Measurements from ENCODE around the gene PRELID2.
"Not testable (repeated sequence)": the region's sequence is repeated elsewhere in the genome, so short reads cannot be mapped to it uniquely, and the experiment has no call there.

Gene PRELID2

DNA sequence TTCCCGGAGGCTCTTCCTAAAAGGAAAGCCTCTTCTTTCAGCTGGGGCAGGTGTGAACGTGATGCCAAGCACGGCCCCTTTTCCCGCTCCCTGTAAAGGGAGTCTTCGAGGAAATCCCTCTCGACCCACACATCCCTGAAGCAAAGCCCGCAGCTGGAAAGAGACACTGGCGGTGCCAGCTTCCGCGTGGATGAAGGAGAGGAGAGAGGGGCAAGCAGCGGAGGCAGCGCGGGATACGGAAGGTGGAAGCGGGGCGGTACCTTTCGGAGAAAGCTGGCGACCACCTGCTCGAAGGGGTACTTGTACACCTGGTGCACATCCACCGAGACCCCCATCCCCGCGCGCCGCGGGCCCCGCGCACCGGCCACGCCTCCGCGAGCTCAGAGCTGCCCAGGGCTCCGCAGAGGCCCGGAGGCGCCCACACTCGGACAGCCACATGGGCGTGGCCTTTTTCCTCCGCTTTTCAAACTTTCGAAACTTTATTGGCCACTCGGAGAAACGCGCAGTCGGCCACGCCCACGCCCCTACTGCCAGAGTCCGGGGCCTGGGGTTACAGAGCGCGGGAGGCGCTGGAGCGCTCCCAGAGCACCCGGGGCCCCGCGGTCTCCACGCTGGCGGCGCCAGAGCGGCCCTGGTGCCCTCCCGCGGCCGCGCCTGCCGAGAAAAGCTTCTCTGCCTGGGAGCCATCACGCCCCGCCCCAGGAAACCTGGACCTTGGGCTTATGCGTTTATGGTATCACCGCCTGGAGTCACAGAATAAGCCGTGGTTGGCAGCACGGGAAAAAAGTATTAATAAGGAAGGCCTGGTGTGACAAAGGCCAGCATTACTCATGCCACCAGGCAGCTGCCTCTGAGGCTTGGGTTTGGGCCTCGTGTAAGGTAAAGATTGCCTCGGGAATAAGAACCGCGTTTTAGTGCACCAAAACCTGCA, at the start of gene PRELID2:
Gene PRELID2, minus strand, starts transcription at position 426 of the 931 bp plus-strand sequence. Its CDS starts 91 bp downstream, at position 335.
- DNase-seq (ENCODE audit: low read depth in 2 of 2): peak; percentile 64 to 67

DNA sequence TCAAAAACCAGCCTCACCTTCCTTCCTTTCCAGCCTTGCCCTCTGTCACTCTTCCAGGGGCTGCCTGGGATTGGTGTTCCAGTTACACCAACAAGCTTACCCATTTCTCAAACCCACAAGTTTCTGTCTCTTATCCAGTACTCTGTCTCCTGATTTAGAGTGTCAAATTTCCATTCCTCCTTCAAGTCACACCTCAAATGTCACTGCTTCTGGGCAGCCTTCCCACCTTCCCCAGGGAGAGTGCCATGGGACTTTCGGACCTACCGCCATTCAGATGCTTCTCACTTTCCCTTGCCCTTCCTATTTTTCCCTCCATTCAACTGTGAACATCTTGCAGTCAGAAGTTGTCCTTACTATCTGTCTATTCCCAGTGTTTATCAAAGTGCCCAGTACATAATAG, 39.6 kb upstream of the PRELID2 start:
- no peak for DNase-seq (ENCODE audit: low read depth in 2 of 2)

DNA sequence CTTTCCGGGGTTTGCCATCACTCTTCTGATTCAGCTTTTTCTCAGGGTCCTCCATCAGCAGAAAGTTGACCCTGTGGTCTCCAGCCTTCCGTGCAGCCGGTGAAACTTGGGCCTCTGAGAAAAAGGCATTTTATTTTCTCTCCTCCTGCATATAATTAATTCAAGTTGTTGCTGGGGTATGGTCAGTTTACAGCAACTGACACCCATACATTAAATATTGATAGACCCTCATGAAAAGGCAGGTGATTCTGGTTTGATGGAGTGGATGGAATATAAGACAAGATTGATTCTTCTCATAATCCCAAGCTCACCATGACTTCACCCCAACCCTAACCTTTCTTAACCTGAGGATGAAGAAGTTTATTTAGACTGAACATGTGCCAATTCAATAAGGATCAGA, 37.8 kb upstream of the PRELID2 start, which contains the start of gene GRXCR2:
Gene GRXCR2, minus strand, starts transcription at position 101 of the 400 bp plus-strand sequence. Its CDS starts 46 bp downstream, at position 55.
- no peak for DNase-seq (ENCODE audit: low read depth in 2 of 2)

DNA sequence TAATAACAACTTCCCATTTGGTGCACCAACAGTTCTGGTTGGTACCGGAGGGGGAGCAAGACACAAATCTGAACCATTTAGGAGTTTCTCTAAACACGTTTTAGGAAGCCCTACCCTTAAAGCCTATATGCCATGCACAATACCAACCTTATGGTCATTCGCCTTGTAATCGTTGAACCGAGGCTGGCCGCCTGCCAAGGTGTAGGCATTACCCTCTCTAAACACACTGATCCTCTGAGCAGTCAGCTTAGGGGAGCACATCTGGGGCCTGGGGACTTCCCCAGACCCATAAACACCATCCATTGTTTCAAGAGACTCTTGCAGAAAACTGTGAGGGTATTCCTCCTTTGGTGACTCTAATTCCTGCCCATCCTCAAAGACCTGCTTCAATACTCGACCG, 37.3 kb upstream of the PRELID2 start:
- no peak for DNase-seq (ENCODE audit: low read depth in 2 of 2)

DNA sequence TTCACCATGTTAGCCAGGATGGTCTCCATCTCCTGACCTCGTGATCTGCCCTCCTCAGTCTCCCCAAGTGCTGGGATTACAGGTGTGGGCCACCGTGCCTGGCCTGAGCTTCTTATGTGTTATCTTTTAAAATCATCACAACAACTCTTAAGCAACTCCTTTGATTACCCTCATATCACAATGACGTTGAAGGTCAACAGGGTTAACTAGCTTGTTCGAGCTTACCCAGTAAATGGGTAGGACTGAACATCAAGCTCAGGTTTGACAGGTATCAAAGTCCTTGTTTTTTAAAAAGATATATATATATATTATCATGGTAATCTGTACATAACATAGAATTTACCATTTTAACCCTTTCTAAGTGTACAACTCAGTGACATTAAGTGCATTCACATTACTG, 34.6 kb upstream of the PRELID2 start:
- DNase-seq (ENCODE audit: low read depth in 2 of 2): no peak

DNA sequence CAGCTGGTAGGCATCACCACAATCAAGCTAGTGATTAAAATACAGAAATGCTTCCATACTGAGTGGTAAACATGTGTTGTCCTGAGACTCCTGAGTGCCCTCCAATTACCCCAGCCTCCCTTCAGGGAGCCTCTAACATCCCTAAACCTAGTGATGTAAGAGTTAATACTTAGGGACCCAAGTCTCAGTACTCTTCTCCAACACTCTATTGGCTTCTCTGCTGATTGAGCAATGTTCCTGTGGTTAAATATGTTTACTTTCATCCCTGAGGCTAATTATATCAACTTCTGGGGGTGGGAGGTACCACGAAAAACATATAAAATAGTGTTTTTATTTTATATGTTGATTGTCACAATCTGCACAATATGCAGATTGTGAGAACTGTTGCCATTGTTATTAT, 32.7 kb upstream of the PRELID2 start:
- no peak for DNase-seq (ENCODE audit: low read depth in 2 of 2)

DNA sequence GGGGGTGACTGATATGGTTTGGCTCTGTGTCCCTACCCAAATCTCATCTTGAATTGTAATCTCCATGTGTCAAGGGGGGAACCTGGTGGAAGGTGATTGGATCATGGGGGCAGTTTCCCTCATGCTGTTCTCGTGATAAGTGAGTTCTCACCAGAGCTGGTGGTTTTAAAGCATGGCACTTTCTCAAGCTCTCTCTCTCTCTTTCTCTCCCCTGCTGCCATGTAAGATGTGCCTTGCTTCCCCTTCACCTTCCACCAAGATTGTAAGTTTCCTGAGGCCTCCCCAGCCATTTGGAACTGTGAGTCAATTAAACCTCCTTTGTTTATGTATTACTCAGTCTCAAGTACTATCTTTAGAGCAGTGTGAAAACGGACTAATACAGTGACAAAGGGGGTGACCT, 29.3 kb upstream of the PRELID2 start:
- not testable (repeated sequence) for DNase-seq (ENCODE audit: low read depth in 2 of 2)

DNA sequence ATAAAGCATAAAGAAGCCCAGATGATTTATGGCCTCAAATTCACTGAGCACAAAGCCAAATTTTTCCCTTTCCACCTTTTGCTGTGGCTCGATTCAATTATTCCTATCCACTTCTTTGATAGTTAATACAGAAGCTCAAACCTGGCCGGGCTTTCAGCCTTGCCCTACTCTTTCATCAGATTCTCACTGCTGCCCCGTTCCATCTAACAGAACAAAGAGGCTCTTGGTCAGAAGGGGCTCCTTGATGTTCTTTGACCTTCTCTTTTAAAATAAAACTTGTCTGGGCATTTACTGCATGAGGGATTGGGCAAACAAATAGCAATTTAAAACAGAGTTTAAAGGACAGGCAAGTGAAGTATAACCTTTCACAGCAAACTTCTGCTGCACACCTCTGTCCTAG, 27.9 kb upstream of the PRELID2 start:
- no peak for DNase-seq (ENCODE audit: low read depth in 2 of 2)

DNA sequence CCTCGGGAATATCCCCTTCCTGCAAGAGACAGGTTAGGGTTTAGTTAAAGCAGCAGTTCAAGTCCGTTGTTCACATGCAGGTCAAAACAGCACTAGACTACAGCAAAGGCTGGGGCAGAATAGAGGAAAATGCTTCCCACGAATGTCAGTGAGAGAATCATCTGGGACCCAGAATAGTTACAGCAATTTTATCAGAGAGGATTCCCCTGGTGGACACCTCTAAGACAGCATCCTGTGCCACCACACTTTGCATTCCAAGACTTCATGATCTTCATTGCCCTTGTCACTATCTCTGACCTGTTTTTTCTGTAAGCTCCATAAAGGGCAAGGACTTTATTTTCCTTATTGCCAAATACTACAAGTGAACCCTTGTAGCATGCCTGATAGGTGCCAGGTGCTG, 24.8 kb upstream of the PRELID2 start:
- no peak for DNase-seq (ENCODE audit: low read depth in 2 of 2)

DNA sequence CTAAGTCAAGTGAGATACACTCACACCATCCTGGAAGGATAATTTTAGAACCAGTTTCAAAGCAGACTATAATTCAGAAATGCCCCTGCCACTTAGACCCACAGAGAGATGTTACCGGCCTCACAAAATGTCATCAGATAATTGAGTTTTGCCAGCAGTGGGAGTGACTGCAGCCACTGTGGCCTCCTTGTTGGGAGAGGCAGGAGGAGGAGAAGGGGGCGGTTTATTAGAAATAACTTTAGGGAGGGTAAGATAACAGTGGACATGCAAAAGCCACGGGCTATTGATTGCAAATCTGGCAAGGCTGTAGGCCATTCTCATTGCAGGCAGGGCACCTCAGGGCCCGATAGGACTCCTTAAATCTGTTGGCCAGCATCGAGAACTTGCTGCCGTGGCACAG, 24.3 kb upstream of the PRELID2 start:
- no peak for DNase-seq (ENCODE audit: low read depth in 2 of 2)

DNA sequence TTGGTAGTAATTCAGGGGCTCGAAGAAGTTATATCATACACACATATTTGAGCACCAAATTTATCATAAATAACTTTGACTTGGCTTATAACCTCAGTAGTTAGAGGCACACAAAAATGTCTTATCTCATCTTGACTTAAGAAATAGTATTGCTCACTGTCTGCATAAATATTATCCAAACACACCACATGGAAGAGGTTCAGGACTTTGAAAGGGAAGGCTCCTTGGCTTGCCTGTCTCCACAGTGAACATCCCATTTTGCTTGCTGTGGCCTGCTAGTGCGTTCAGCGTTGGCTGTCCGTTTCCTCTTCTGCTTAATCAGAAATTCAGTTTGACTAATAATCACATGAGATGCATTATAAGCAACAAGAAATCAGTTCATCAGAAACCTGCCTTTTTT, 23.8 kb upstream of the PRELID2 start:
- no peak for DNase-seq (ENCODE audit: low read depth in 2 of 2)

DNA sequence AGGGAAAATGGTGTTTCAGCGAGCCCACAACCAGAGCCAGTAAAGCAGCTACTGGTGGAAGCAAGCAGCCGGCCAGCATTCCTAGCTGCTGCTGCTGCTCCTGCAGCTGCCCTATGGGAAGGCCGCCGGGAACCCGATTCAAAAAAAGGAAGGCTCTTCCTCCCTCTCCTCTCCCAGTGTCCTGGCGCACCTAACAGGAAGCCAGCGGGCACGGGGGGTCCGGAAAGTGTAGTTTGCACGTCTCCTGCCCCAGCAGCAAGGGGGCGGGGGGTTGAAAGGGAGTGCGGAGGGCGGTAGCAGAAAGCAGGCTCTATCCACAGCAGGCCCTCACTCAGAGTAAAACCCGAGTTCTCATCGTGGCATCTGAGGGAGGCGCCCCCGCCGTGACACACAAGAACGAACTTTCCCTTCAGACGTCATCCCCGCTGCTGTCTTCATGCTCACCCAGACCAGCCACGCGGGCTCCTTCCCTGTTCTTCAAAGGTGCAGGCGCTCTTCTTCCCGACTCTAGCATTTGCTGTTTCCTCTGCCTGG, 21.2 kb upstream of the PRELID2 start:
- peak in 1 of 2 experiments; percentile 11 for DNase-seq (ENCODE audit: low read depth in 2 of 2)

DNA sequence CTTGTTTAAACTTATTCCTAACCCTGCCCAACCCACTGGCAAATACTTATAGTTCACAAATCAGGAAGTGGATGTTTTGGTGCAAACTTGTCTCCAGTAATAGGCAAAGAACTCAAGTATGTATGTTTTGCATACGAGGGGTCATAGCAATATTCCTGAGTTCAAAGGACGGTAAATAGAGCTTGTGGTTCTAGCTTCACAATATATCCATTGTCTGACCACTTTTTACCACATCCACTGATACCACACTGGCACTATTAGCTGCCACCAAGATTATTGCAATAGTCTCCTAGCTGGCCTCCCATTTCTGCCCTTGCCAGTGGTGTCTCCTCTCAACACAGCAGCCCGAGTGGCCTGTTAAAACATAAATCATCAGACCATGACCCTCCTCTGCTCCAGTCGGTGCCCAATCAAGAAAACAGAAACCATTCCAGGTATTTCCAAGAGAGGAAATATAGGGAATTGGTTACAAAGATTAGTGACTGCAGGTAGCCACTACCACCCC, 20.7 kb upstream of the PRELID2 start:
- DNase-seq (ENCODE audit: low read depth in 2 of 2): no peak

DNA sequence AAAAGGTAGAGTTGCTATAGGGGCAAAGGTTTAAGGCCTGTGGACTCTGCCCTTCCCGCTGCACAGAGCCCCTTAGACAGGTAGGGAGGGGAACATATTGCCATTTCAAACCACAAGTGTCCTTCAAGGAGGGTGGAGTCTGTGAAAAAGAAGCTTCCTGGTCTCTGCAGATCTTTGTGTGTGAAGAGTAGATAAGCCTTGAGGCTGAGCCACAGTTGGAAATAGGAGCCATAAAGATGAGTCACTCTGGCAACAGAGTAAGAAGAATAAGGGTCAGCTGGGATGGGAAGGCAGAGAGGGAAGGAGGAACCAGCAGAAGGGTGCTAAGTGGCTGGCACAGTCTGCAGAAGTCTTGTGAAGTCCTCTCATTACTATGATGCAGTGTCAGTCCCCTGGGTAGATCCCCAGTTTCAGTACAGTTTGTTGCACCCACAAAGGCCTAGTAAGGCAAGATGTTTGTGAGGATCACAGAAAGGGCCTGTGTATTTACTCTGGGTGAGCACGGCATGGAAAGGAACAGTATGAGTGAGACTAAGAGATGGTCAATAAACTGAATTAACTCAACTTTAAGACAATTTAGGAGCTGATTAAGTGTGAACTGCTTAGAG, 19.6 kb upstream of the PRELID2 start:
- DNase-seq (ENCODE audit: low read depth in 2 of 2): peak in 1 of 2 experiments; percentile 35

DNA sequence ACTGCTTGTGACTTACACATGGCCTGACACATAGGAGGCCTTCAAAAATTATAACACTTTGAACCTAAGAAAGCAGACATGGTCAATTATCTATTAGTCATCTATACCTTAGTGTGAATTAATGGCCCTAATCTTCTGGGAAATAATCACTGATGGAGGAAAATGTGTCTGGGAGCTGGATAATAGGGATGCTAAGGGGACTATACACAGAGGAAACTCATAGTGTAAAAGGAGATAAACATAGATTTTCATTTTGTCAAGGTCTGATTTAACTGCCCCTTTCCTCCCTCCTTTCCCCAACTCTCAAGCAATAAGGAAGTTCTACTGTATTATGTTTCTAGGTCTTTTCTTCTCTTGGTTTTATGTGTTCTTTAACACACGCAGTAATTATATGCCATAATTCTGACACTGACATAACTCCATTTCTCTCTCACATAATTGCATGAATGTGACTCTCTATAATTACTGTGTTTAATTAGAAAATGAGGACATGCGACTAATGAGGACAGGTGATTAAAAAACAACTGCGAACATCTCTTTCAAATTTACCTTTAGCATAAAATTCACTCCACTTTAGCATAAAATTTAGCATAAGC, 18.7 kb upstream of the PRELID2 start:
- no peak for DNase-seq (ENCODE audit: low read depth in 2 of 2)

DNA sequence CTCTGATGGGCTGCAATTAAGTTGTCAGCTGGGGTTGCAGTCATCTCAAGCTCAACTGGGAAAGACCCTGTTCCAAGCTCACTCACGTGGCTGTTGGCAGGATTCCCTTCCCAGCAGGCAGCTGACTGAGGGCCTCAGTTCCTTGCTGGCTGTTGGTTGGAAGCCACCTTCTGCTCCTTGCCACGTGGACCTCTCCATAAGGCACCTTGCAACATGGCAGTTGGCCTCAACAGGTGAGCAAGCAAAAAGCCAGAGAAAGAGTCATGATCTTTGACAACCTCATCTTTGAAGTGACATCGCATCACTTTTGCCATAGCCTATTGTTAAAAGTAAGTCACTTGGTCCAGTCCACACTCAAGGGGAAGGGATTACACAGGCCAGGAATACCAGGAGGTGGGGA, 17.8 kb upstream of the PRELID2 start:
- no peak for DNase-seq (ENCODE audit: low read depth in 2 of 2)

DNA sequence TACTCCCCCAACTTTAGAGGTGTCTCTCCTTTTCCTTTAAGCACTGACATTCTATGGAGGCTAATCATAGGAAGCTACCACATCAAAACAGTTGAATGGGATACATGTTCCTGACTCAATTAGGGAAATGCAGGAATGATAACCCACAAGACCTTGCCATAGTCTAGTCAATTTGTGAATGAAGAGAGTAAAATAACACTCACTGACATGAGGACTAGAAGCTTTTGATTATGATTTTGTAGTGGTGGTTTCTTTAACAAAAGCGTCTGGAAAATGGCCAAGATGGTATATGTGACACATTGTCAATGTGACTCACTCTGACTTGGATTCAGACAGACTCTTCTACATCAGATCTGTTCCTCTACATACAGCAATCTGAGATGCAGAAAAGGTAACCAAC, 13.7 kb upstream of the PRELID2 start:
- DNase-seq (ENCODE audit: low read depth in 2 of 2): no peak

DNA sequence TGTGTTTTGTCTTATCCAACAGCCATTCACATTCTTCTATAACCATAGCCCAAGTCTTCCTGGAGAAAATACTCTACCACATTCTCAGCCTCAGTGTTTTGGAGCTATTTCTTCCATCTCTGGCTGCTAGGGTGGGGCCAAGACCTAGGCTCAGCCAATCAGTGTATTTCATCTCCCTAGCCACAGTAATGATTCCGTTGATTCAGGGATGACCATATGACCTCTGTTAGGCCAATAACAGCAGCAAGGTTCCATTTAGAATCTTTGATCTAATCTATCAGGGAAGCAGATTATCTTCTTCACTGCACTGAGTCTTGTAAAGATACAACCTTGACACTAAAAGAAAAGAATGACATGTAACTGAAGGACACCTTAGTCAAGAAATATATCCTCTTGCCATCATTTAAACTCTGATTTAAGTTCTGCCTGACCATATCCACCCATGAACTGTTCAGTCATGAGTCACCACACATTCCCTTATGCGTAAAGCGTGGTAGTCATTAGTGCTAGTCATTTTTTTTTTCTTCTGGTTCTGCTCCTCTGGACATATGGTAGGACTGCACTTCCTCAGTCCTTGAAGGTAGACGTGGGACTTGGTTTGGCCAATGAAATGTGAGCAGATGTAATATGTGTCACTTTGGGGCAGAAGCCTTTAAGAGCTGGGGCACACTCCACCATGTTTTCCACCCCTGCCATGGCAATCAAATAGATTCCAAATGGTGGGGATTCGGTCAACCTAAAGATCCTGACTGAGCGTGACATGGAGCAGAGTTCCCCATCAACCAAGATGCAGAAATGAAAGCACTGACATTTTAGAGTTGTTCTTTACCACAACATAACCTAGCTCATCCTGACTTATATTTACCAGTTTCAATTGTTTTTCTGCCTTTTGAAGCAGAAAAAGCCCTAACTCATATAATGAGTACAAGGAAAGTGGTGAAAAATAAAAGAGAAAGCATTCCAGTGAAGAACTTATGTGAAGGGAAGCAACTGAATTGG, 12.7 kb upstream of the PRELID2 start:
- peak in 1 of 2 experiments; percentile 39 for DNase-seq (ENCODE audit: low read depth in 2 of 2)

DNA sequence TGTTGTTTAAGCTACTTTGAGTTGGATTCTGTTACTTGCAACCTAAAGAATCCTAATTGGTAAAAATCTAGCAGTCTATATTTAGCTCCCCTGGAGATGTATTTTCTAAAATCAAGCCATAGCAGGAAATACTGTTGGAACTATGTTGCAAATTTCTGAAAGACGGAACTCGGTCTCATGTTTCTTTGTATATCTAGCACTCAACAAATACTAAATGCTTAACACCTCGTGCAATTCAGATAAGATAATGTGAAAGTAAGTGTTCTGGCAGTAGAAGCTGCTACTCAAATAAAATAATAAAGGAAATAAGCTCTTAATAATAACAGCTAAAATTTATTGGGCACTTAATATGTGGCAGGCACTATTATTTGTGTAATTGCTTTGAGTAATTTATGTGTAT, 10.9 kb upstream of the PRELID2 start:
- no peak for DNase-seq (ENCODE audit: low read depth in 2 of 2)

DNA sequence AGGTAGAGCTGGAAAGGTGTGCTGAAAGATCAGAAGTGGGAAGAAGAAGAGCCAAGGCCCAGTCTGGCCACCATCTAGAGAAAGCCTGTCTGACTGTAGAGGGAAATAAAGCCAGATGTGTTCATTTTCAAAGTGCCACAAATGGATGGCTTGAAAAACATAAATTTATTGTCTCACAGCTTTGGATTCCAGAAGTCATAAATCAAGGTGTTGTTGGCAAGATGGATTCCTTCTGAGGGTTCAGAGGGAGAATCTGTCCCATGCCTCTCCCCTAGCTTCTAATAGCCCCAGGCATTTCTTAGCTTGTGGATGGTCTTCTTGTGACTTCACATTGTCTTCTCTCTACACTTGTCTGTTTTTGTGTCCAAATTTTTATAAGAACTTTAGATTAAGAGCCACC, 6.2 kb upstream of the PRELID2 start:
- no peak for DNase-seq (ENCODE audit: low read depth in 2 of 2)

All from fibroblast of skin of left biceps (primary cell).